Epithelial cell of proximal tubule (primary cell): ENCODE results near the gene ADAM12. TPM values are rescaled to one million over a fixed set of nuclear protein-coding genes. Genes with fewer than 3 reads are reported as not detected.

Experiments used
- DNase-seq: peaks from one replicate; pipeline ENCODE4 v3.0.0-alpha.2; 2011; ENCODE audit warnings: low read depth
- H3K4me3 ChIP-seq: 2 replicates; pipeline ENCODE4 v1.5.1; 2011; ENCODE audit warnings: low read depth, mild to moderate bottlenecking, low read length
- CTCF ChIP-seq: conservative IDR thresholded peaks from 2 replicates; pipeline ENCODE4 v1.5.1; 2012; ENCODE audit warnings: low read depth, mild to moderate bottlenecking, low read length
- total RNA-seq: library from RNA; depleted of rRNA; stranded (reverse); fragments of >200 nt; gene quantifications from 2 replicates; pipeline ENCODE4 v1.2.3, GENCODE V29; 2015

Gene ADAM12
- total RNA-seq, 1 donor from 2014 or later, result 3.2 TPM

GRCh38 chr10:126102636-126103035 is 285.6 kb downstream of the ADAM12 start:
- H3K4me3 ChIP-seq, result no peak overlapping the region
- DNase-seq, result no peak
- no peak for TF ChIP-seq CTCF

- H3K4me3 ChIP-seq, result no peak overlapping the region
- DNase-seq, result no peak
- TF ChIP-seq CTCF, result no peak
Measured at GRCh38 chr10:126101736-126102135, 286.5 kb downstream of the ADAM12 start.

GRCh38 chr10:126101325-126101724 is 287.0 kb downstream of the ADAM12 start:
- H3K4me3 ChIP-seq, result no peak overlapping the region
- no peak for DNase-seq
- no peak for TF ChIP-seq CTCF

GRCh38 chr10:126099366-126099765 is 288.9 kb downstream of the ADAM12 start:
- H3K4me3 ChIP-seq, result no peak overlapping the region
- no peak for TF ChIP-seq CTCF
- DNase-seq, result no peak

- no peak overlapping the region for H3K4me3 ChIP-seq
- TF ChIP-seq CTCF, result no peak
- DNase-seq, result no peak
Measured at GRCh38 chr10:126098226-126098581, 290.1 kb downstream of the ADAM12 start.

- no peak for DNase-seq
- no peak overlapping the region for H3K4me3 ChIP-seq
- TF ChIP-seq CTCF, result peak; percentile 43
Measured at GRCh38 chr10:126097558-126098225, 290.6 kb downstream of the ADAM12 start.

- TF ChIP-seq CTCF, result no peak
- no peak for DNase-seq
- H3K4me3 ChIP-seq, result no peak overlapping the region
Measured at GRCh38 chr10:126094537-126094936, 293.7 kb downstream of the ADAM12 start.
